H1 (cell line): ENCODE data around the gene GPR45. TPM values are rescaled to one million over a fixed set of nuclear protein-coding genes. Genes with fewer than 3 reads are reported as not detected.

Experiments
- ASH2L ChIP-seq: fragments of 200-600, 300-600 bp; sonication (generic); IDR thresholded peaks from one replicate; pipeline ENCODE4 v1.7.1; 2017; ENCODE audit warnings: low read length
- KDM5A ChIP-seq: fragments of 200-600 bp; IDR thresholded peaks from 2 replicates; pipeline ENCODE4 v1.7.1; 2012; ENCODE audit warnings: mild to moderate bottlenecking, low read length, inconsistent platforms, mixed read lengths
- polyA plus RNA-seq, 7 experiments: library from polyadenylated mRNA; depleted of rRNA in 3 of 7; stranded (reverse) in 5 of 7; unstranded in 2 of 7; fragments of >200 nt in 5 of 7; fragments of 200-250 nt in 2 of 7; gene quantifications; 1 replicate in 5 of 7; 2 replicates in 1 of 7; 4 replicates in 1 of 7; pipeline versions ENCODE4 v1.2.1 to v1.2.3, GENCODE V29; 2011 to 2013; ENCODE audit warnings: missing spikeins in 2 of 7, mixed read lengths in 2 of 7
- total RNA-seq: library from RNA; stranded (reverse); fragmentation: NEBNext Ultra II Directional; extraction: Animal tissue kit (Norgen Biotek cat#: 25700); gene quantifications from 2 replicates; pipeline ENCODE4 v1.2.1, GENCODE V29; 2021
- TF ChIP-seq, protein P1 (sequence below): IDR thresholded peaks from 2 replicates; pipeline ENCODE4 v1.6.1; 2012; ENCODE audit warnings: low read length, inconsistent platforms

Gene GPR45
- total and polyA plus RNA-seq, 2 of the 8 experiments (the other 6 are each of a cell fraction or from before 2014, with no cell fraction given) = 0.21 TPM; not detected in 1

DNA sequence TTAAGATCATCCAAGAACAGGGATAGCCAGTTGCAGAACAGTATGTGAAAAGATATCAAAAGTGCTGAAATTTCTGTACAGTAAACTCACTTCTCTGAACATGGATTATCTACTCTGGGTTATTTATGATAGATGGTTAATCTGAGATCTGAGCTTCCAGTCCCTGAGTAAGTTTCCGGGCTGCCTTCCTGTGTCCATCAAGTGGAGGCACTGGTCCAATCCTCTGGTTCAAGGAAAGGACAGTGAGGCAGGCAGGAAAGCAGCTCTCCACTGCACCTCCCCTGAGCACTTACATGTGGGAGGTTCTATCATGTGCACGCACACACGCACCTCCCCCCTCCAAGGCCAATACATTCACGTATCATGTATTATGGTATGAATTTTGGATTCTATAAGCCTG lies 32.5 kb downstream of the GPR45 start (continued):
- TF ChIP-seq, protein P1, sequence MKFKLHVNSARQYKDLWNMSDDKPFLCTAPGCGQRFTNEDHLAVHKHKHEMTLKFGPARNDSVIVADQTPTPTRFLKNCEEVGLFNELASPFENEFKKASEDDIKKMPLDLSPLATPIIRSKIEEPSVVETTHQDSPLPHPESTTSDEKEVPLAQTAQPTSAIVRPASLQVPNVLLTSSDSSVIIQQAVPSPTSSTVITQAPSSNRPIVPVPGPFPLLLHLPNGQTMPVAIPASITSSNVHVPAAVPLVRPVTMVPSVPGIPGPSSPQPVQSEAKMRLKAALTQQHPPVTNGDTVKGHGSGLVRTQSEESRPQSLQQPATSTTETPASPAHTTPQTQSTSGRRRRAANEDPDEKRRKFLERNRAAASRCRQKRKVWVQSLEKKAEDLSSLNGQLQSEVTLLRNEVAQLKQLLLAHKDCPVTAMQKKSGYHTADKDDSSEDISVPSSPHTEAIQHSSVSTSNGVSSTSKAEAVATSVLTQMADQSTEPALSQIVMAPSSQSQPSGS = no peak
- TF ChIP-seq ASH2L (no peak), KDM5A (no peak)
